Stimulated activated CD8-positive, alpha-beta memory T cell treated with anti-CD3 and anti-CD28 coated beads, Interleukin-15, amount 100 ng/mL, for 4 hours (primary cell): ENCODE data around the gene CFAP54.
"Not testable (repeated sequence)": the region's sequence is repeated elsewhere in the genome, so short reads cannot be mapped to it uniquely, and the experiment has no call there.

Source experiments
- DNase-seq, 2 donors: peaks; one replicate each; pipeline ENCODE4 v3.0.0-alpha.2; 2020; ENCODE audit warnings: low read depth in 2 of 2

Gene CFAP54

DNA sequence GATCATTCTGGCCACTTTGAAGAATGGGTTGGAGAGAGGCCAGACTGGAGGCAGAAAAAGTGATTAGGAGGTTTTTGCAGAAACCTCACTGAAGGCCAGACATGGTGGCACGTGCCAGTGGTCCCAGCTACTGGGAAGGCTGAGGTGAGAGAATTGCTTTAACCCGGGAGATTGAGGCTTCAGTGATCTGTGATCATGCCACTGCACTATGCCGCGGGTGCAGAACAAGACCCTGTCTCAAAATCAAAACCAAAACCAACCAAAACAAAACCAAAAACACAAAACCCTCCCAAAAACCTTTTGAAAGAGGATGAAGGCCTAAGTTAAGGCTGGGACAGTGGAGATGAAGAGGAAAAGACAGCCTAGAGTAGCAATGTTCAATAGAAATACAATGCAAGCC, 15.2 kb upstream of the CFAP54 start:
- DNase-seq: no peak

DNA sequence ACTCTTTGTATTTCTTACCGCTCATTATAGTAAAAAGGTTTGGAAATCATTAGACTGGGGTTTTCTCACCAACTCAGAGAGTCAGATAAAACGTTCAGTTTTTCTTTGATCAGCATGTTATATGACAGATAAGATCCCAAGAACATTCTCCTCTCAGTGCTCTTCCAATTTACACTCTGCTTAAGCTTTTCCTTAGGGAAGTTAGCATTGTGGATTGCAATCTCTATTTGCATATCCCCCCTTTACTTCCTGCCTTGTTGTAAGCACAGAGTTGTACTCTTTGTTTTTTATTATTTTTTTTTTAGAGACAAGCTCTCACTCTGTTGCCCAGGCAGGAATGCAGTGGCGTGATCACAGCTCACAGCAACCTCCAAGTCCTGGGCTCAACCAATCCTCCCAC, 11.4 kb upstream of the CFAP54 start:
- no peak for DNase-seq

DNA sequence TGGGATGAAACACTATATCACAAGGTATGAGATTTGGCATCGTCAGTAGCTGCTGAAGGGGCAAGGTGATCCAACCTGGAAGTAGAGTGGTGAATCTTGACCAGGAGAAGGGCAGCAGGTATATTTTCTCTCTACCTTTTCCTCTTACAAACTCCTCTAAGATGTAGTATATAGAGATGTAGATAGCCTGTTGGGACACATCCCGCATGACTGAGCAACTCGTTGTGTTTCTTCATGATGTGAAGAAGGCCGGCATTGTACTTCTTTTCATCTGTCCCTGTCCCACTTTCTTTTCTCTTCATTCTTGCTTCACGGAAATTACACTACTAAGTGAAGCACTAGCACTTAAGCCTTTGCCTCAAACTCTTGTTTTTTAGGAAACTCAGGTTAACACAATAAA, 7.3 kb upstream of the CFAP54 start:
- no peak for DNase-seq

DNA sequence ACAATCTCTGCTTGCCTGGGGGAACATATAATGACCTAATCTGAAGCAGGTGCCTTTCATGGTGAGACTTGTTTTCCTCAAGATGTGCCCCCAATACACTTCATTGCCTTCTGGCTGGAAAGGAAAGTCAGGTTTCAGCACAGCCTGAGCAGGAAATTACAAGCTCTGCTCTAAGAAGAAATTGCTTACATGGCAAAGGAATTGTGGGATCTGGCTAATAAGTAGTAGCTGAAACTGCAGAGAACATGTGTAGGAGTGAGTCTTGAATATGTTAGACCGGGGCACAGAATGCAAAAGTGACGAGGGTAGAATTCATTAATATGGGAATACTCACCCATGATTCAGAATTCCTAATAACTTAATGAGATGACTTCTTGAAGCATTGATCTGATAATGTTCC, 6.3 kb upstream of the CFAP54 start:
- no peak for DNase-seq

DNA sequence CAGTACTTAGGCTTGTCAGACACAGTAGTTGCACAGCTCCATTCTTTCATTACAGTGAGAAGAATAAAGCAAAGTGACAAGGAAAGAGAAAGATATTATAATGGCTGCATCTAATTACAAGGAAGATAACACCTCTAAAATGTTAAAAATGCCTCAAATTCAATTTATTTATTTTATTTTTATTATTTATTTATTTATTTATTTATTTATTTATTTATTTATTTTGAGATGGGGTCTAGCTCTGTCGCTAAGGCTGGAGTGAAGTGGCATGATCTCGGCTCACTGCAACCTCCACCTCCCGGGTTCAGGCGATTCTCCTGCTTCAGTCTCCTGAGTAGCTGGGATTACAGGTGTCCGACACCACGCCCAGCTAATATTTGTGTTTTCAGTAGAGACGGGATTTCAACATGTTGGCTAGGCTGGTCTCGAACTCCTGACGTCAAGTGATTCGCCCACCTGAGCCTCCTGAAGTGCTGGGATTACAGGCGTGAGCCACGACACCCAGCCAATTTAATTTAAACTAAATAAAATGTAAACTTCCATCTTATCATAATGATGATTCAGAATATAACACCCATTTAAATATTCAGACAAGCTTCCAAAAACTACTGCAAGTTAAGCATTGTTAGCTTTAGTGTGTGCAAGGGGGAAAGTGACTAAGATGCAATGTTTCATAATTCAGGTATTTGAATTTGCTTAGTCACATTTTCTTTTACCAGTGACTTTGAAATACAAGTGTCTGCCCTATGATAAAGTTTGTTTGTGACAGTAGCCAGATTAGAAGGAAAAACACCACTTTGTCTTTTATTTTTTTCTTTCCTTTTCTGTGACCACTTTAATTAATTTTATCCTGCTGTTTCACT, 2.4 kb upstream of the CFAP54 start:
- DNase-seq: no peak

DNA sequence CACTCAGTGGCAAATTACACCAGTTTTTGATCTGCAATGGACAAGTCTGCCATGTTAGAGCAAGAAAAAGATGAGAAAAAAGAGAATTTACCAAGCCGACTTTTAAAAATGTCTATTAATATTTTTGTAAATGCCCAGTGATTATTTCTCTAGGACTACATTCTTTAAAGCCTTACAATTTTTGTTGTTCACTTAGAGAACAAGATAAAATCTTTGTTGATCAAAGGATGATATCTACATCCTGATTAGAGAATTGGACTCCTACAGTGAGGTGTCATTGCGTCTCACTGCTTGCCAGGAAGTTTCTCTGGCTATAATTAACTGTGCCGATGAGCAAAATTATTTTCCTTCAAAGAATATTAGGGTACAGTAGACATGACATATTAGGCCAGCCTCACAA, 1.7 kb upstream of the CFAP54 start:
- no peak for DNase-seq

DNA sequence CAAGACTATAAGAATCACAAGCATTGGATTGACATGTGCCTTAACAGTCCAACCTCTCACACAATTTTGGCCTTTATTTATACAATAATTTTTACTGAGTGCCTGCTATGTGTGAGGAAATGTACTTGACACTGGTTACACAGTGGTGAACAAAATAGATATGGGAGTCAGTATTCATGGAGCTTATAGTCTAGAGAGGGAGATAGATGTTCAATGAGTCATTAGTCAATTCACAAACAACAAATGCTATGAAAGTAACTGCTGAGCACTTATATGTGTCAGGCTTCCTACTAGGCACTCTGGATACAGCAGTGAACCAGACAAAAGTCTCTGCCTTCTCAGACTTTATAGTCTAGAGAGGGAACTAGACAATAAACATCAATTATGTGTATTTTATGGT, 3.7 kb downstream of the CFAP54 start:
- DNase-seq: no peak

DNA sequence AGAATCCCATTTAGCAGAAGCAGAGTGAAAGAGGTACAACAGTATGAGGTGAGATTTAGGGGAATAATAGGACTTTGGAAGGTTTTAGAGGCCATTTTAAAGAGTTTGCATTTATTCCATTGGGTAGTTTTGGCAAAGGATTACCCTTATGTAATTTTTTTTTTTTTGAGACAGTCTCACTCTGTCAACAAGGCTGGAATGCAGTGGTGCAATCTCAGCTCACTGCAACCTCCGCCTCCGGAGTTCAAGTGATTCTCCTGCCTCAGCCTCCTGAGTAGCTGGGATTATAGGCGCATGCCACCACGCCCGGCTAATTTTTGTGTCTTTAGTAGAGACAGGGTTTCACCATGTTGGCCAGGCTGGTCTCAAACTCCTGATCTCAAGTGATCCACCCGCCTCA, 4.8 kb downstream of the CFAP54 start:
- not testable (repeated sequence) for DNase-seq

DNA sequence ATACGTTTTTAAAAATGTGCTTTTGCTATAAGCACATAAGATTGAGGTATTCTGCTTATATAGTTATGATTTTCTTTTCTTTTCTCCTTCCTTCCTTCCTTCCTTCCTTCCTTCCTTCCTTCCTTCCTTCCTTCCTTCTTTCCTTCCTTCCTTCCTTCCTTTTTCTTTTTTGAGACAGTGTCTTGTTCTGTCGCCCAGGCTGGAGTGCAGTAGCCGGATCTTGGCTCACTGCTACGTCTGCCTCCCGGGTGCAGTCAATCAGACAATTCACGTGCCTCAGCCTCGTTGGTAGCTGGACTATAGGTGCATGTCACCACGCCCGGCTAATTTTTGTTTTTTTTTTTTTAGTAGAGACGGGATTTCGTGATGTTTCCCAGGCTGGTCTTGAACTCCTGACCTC, 5.8 kb downstream of the CFAP54 start:
- no peak for DNase-seq

DNA sequence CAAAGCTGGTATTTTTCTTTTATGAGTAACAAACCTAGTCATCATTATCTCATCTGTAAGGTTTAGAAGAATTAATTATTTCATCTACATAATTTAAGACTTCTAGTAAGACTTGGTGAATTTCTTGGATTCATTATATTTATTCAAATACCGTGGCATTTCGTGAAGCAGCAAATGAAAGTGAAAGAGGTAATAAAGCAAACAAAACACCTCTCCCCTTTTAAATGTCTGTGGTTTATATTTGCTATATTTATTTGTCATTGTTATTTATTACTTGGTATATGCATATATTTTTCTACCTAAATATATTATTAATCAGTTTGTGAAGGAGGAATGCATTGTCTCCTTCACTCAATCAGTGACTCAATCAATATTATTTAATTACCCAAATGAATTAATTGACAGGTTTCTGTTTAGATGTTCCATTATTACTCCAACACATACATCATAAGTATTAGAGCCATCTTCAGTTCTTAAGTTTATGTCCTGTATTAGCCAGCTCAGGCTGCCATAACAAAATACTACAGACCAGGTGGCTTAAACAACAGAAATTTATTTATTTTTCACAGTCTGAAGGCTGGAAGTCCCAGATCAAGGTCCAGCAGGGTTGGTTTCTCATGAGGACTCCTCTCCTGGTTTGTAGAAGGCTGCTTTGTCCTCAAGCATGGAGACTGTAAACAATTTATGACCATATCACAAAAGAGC, 6.6 kb downstream of the CFAP54 start:
- DNase-seq: no peak

DNA sequence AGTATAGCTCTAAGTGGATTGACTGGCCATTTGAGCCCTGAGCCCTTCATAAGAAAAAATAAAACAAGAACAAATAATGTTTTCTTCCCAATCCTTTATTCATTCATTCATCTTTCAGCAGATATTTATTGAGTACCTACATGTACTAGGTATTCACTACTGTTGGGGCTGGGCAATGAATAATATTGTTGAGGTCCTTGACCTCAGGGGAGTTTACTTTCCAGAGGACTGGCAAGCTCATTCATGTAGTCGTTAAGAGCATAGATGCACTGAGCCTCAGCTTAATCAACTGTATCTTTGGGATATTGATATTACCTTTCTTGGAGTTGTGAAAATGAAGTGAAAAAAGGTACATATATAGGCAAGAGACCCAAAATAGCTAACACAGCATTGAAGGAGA, 7.6 kb downstream of the CFAP54 start:
- DNase-seq: no peak

DNA sequence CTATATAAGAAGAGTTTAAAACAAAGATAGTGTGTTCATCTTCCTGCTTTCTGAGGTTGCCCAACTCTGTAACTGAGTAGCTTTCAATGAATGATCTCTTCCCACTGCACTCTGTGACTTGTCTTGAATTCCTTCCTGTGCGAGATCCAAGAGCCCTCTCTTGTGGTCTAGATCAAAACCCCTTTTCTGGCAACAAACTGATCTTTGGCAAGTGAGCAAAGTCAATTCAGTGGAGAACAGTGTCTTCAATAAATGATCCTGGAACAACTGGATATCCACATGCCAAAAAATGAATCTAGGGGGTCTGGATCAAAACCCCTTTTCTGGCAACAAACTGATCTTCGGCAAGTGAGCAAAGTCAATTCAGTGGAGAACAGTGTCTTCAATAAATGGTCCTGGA, 8.5 kb downstream of the CFAP54 start:
- no peak for DNase-seq

DNA sequence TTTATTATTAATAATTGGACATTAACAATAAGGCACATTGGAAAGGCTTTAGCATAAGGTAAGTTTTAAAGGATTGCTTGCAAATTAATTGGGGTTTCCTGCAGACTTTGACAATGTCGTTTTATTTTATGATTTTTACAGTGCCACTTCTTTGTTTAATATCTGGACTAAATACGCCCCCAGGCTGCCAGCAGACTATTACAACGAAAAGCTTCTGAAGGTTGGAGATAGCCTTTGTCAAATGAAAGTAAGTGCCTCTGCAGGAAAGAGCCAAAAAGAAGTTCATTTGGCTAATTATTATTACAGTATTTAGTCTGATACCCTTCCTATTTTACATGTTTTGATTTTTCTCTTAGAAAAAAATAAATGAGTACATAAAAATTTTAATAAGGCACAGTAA, 11.3 kb downstream of the CFAP54 start:
- DNase-seq: no peak

DNA sequence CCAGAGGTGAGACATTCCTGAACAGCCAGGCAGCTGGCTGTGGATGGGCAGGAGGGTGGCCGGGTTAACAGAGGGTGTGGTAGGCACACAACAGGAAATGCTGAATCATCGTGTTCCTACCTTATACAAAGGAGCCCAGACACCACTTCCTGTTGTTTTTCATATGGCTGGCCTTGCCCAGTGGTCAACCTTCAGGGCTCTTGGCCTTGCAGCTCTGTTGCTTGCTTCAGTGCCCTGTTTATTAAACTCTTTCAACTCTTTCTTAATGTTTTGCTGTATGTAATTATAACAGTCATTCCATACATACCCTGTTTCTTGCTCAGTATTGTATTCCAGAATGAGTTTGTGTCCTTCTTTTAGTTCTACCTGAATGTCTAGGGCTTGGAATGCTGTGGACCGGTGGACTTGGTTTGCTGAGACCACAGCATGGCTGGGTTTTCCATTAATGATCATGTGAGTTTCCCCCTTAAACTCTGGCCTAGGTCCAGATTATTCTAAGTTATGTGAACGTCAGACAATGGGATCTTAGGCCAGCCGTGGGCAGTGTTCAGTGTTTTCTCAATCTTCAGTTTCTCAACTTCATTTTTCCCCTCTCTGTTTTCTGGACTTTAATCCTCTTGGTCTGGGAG, 11.9 kb downstream of the CFAP54 start:
- peak in 1 of 2 donors; percentile 4 for DNase-seq

DNA sequence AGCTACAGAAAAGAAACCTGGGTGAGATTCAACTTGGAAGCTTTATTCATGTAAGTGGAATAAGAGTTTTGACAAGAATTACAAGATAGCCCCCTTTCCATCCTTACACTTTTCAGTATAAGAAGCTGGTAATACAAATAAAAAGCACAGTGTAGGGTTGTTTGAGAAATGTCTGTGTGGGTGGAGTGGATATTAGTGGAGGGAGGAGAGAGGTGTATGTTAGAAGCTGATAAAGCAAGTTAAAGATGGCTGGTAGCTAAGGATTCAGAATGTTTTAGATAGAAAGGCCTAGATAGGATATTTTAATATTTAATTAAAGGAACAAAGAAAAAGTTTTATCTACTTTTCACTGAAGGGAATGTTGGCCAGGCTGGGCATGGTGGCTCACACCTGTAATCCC, 12.5 kb downstream of the CFAP54 start:
- DNase-seq: no peak

DNA sequence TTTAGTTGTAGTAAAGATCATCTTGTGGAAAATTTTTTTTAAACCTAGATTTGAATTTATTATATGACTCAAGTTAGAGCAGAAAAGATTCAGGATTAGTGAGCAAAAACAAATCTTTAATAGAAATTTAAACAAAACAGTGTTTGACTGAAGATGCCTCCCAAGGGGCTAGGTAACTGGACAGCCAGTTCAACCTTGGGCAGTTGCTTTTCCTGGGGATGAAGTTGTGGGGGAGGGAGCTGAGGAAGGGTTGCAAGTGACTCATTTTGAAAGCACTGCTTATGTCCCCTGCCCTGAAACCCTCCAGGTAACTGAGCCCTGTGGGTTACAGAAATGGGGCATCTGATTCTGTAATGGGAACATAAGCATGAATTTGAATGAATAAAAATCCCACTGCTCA, 13.1 kb downstream of the CFAP54 start:
- DNase-seq: no peak

DNA sequence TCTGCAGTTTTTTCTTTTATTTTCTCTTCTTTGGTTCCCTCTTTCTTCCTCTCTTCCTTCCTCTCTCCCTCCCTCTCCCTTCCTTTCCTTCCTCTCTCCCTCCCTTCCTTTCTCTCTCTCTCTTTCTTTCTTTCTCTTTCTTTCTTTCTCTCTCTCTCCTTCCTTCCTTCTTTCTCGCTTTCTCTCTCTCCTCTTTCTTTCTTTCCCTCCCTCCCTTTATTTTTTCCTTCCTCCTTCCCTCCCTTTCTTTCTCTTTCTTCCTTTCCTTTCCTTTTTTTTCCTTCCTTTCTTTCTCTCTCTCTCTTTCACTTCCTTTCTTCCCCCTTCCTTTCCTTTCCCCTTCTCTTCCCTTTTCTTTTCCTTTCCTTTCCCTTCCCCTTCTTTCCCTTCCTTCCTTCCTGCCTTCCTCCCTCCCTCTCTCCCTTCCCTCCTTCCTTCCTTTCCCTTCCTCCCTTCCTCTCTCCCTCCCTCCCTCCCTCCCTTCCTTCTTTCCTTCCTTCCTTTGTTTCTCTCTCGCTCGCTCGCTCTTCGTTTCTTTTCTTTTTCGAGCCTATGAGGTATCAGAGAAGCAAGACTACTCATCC, 13.7 kb downstream of the CFAP54 start:
- no peak for DNase-seq

DNA sequence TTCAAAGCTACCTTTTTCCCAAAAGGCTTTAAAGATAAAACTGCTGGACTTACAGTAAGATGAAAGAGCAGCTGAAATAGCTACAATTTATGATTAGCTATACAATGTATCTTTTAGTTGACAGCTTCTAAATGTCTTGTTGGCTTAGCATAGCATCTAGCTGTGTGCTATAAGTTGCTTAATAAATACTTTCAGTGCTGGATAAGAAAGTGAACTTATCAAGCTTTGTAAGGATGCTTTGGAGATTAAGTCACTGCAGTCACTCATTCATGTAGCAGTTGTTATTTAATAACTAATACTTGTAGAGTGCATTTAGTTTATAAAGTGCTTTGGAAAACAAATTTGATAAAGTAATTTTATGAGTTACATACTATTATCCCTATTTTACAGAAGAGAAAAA, 14.6 kb downstream of the CFAP54 start:
- no peak for DNase-seq

DNA sequence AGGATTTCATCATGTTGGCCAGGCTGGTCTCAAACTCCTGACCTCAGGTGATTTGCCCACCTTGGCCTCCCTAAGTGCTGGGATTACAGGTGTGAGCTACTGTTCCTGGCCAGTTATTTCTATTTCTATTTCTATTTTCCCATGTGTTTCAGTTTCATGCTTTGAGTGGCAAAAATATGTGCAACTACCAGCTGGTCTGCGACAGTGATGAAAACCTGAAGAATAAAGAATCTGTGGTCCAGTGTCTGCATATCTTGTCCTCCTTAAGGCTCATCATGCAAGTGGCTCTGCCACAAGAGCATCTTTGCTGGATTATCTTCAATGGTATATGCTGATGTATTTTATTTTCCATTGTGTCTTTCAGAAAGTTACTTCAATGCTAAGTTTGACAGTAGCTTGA, 17.4 kb downstream of the CFAP54 start:
- DNase-seq: no peak

DNA sequence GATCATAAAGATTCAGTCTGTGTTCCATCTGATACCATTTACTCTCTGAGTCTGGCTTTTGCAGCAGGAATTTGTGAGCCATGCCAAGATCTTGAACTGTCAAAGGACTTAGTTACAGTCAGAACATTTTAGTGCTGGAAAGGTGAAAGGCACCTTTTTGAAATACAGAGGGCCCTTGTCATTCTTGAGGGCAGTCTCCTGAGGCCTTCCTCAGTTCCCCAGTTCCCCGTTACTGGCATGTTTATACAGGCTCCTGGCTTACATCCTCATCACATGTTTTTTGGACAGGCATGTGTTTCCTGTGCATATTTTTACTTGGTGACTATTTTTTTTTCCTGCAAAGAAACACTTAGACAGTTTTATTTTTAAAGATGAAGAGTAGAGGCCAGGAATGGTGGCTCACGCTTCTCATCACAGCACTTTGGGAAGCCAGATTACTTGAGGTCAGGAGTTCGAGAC, 21.0 kb downstream of the CFAP54 start:
- no peak for DNase-seq

DNA sequence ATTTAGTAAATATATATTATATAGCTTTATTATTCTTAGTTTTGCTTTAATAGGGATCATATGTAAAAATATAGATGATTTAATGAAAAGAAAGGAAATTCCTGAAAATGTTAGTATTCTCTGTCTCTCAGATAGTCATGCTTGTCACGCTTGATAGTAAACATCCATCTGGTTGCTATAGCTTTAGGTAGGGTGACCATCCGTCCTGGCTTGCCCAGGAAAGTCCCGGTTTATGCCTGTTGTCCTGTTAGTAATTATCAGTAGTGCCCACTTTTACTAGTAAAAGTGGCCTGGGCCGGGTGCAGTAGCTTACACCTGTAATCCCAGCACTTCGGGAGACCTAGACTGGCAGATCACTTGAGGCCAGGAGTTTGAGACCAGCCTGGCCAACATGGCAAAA, 23.8 kb downstream of the CFAP54 start:
- no peak for DNase-seq

DNA sequence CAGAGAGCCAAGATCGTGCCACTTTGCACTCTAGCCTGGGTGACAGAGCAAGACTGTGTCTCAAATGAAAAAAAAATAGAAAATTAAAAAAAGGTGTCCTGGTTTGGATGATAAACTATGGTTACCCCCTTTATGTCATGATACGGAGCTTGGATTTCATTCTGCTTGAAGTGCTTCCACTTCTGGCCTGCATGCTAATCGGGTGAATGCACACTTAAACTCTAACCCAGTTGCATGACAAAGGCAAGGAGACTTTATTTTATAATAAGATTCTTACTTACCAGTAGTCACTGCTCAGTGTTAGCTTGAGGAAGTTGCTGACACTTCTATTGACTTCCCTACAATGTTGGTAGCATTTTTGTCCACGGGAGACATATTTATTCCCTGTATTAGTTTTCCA, 24.3 kb downstream of the CFAP54 start:
- no peak for DNase-seq

DNA sequence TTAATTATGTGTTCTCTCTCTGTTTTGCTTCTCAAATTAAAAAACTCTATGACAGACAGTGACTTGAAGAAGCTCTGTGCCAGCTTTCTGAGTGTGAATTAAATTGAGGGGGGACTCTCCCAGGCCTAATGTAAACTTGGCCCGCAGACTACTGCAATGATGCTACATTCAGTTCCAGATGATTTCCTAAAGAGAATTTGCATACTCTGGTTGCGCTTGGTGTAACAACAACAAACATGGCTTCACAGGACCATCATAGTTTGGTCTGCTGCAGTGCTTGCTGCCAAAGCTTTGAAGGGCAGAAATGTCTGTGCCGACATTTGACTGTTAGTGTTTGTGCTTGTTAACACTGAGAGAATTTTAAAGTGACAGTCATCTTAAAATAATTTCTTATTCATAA, 25.0 kb downstream of the CFAP54 start:
- DNase-seq: no peak
